T-helper 2 cell treated with Interferon-gamma antibody and Interleukin-4, amounts not matched to agents 5 μg/mL and 100 μg/mL, for 36 hours (primary cell): ENCODE results near the gene METTL25B.

ENCODE experiments used
- DNase-seq: peaks from one replicate; pipeline ENCODE4 v3.0.0; 2021; ENCODE audit warnings: low spot score
- H3K27ac Mint-ChIP-seq: one replicate; pipeline ENCODE4 v1.8.0; 2021; ENCODE audit warnings: mild to moderate bottlenecking, mixed read lengths
- H3K27me3 Mint-ChIP-seq: one replicate; pipeline ENCODE4 v1.8.0; 2021; ENCODE audit warnings: low read depth, mixed read lengths
- H3K36me3 Mint-ChIP-seq: one replicate; pipeline ENCODE4 v1.8.0; 2021; ENCODE audit warnings: low read depth, mixed read lengths
- H3K4me1 Mint-ChIP-seq: one replicate; pipeline ENCODE4 v1.8.0; 2021; ENCODE audit warnings: low read depth, mixed read lengths
- H3K4me3 Mint-ChIP-seq: one replicate; pipeline ENCODE4 v1.8.0; 2022; ENCODE audit warnings: mild to moderate bottlenecking, moderate library complexity, mixed read lengths
- H3K9me3 Mint-ChIP-seq: one replicate; pipeline ENCODE4 v1.8.0; 2021; ENCODE audit warnings: mixed read lengths

The METTL25B gene

GRCh38 chr1:156725683-156726280 is 2.5 kb upstream of the METTL25B start:
- Mint-ChIP-seq H3K36me3 (peaks cover 29% of the 10 kb centered on the region), H3K9me3 (no peaks in the 10 kb centered on the region), H3K27ac (no peak overlapping the region), H3K4me3 (no peak overlapping the region), H3K4me1 (peaks cover 27% of the 10 kb centered on the region), H3K27me3 (no peaks in the 10 kb centered on the region)
- DNase-seq: peak; percentile 78

- DNase-seq: peak; percentile 53
- Mint-ChIP-seq H3K4me3 (no peak overlapping the region), H3K36me3 (peaks cover 24% of the 10 kb centered on the region), H3K27ac (peak overlapping the region; percentile 99), H3K27me3 (no peaks in the 10 kb centered on the region), H3K9me3 (no peaks in the 10 kb centered on the region), H3K4me1 (peaks cover 31% of the 10 kb centered on the region)
Measured at GRCh38 chr1:156726549-156727226, 1.6 kb upstream of the METTL25B start.

DNA sequence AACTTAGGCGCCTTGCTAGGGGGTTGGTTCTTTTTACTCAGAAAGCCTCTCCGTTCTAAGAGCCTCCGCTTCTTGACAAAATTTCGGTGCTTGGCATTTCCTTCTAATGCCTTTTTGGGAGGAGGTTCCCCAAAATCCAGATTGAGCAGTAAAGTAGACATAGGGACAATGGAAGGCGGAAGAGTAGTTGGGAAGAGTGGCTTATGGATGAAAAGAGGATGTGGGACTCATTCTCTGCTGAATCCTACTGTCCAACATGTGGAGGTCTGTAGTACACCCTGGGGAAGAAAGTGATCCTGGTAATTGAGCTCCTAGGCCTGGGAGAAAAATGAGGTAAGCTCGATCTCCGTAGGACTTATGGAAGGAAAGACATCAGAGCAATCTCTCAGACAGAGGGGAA is 777 bp upstream of the METTL25B start:
- Mint-ChIP-seq H3K4me3 (no peak overlapping the region), H3K36me3 (peaks cover 22% of the 10 kb centered on the region), H3K4me1 (peaks cover 32% of the 10 kb centered on the region), H3K27me3 (no peaks in the 10 kb centered on the region), H3K9me3 (no peaks in the 10 kb centered on the region), H3K27ac (peak overlapping the region; percentile 99)
- DNase-seq: no peak

DNA sequence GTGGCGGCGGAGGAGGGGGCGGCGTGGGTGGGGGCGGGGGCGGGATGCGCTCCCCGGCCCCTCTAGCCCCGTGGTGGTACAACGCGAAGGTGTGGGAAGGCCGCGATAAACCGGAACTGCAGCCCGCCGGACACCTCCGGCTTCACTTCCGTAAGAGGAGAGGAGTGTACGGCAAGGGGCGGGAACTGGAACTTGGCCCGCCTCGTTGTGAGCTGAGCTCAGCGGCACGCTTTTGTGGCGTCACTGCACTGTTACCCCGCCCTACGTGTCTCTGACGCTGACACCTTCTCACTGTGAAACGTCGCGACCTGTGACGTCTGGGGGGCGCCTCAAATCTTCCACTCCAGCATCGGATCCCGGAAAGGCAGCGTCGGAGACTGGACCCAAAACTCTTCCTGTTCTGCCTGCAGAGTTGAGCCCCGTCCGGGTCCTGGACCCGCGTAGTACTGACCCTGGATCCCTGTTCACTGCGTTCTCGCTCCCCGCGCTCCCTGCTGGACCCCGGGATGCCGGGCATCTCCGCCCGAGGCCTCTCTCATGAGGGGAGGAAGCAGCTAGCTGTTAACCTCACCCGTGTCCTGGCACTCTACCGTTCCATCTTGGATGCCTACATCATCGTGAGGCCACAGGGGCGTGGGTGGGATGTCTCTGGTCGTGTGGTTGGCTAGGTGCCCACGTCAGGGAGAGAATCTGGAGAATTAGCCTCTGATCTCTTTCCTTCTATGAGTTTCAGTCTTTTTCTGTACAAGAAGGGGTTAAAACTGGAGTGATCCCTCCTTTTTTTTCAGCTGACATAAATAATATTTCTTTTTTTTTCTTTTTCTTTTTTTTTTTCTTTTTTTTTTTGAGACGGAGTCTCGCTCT is 562 bp downstream of the METTL25B start, which contains the start of gene ISG20L2:
TSS of gene ISG20L2 (minus strand) at position 168 of the 864 bp plus-strand sequence. CDS start 1,114 bp downstream, outside the sequence.
- peaks cover 18% of the 10 kb centered on the region for H3K36me3 Mint-ChIP-seq
- H3K4me1 Mint-ChIP-seq: peaks cover 28% of the 10 kb centered on the region
- peak; percentile 97 for DNase-seq
- no peak within 1 kb of the TSS for H3K4me3 Mint-ChIP-seq
- H3K27ac Mint-ChIP-seq: peak within 1 kb of the TSS; percentile 99
- no peaks in the 10 kb centered on the region for H3K9me3 Mint-ChIP-seq
- H3K27me3 Mint-ChIP-seq: no peaks in the 10 kb centered on the region

DNA sequence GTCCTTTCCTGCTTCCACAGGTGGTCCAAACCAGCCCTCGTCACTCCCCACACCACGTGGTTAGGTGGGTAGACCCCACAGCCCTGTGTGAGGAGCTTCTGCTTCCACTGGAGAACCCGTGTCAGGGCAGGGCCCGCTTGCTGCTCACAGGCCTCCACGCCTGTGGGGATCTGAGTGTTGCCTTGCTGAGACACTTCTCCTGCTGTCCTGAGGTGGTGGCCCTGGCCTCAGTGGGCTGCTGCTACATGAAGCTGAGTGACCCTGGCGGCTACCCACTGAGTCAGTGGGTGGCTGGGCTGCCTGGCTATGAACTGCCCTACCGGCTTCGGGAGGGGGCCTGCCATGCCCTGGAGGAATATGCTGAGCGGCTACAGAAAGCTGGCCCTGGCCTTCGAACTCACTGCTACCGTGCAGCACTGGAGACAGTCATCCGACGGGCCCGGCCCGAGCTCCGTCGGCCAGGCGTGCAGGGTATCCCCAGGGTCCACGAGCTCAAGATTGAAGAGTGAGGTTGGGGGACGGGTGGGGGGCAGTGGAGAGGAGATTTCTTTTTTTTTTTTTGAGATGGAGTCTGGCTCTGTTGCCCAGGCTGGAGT is 5.8 kb downstream of the METTL25B start:
- no peak overlapping the region for H3K27ac Mint-ChIP-seq
- no peaks in the 10 kb centered on the region for H3K9me3 Mint-ChIP-seq
- H3K4me3 Mint-ChIP-seq: no peak overlapping the region
- peaks cover 15% of the 10 kb centered on the region for H3K4me1 Mint-ChIP-seq
- peaks cover 20% of the 10 kb centered on the region for H3K36me3 Mint-ChIP-seq
- H3K27me3 Mint-ChIP-seq: no peaks in the 10 kb centered on the region
- no peak for DNase-seq

DNA sequence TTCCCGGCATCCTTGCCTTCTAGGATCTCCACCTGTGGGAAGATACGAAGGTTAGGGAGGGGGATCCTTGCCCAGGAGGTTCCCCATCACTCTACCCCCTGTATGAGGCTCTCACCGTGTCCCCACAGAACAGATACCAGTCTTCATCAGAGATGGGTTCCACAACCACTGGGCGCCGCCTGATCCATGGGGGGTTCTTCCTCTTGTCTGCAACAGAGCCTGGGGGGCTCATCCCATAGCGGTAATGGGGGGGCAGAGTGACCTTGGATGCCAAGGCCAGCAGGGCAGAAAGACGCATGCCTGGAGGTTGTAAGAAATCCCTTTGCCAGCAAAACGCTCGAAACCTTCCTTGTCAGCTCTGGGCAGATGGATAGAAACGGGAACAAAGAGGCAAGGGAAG is 10.1 kb downstream of the METTL25B start:
- peaks cover 32% of the 10 kb centered on the region for H3K36me3 Mint-ChIP-seq
- H3K9me3 Mint-ChIP-seq: no peaks in the 10 kb centered on the region
- no peak for DNase-seq
- peak overlapping the region; percentile 31 for H3K27ac Mint-ChIP-seq
- H3K4me3 Mint-ChIP-seq: no peak overlapping the region
- peaks cover 19% of the 10 kb centered on the region for H3K4me1 Mint-ChIP-seq
- no peaks in the 10 kb centered on the region for H3K27me3 Mint-ChIP-seq

GRCh38 chr1:156738916-156739315 is 10.6 kb downstream of the METTL25B start:
- Mint-ChIP-seq H3K9me3 (no peaks in the 10 kb centered on the region), H3K4me3 (no peak overlapping the region), H3K27ac (peak overlapping the region; percentile 6), H3K4me1 (peaks cover 19% of the 10 kb centered on the region), H3K36me3 (peaks cover 35% of the 10 kb centered on the region), H3K27me3 (no peaks in the 10 kb centered on the region)
- DNase-seq: no peak

GRCh38 chr1:156740237-156740740 is 12.0 kb downstream of the METTL25B start:
- H3K27ac Mint-ChIP-seq: peak overlapping the region; percentile 95
- peaks cover 43% of the 10 kb centered on the region for H3K36me3 Mint-ChIP-seq
- DNase-seq: no peak
- H3K9me3 Mint-ChIP-seq: no peaks in the 10 kb centered on the region
- peaks cover 20% of the 10 kb centered on the region for H3K4me1 Mint-ChIP-seq
- H3K27me3 Mint-ChIP-seq: no peaks in the 10 kb centered on the region
- peak overlapping the region; percentile 98 for H3K4me3 Mint-ChIP-seq

DNA sequence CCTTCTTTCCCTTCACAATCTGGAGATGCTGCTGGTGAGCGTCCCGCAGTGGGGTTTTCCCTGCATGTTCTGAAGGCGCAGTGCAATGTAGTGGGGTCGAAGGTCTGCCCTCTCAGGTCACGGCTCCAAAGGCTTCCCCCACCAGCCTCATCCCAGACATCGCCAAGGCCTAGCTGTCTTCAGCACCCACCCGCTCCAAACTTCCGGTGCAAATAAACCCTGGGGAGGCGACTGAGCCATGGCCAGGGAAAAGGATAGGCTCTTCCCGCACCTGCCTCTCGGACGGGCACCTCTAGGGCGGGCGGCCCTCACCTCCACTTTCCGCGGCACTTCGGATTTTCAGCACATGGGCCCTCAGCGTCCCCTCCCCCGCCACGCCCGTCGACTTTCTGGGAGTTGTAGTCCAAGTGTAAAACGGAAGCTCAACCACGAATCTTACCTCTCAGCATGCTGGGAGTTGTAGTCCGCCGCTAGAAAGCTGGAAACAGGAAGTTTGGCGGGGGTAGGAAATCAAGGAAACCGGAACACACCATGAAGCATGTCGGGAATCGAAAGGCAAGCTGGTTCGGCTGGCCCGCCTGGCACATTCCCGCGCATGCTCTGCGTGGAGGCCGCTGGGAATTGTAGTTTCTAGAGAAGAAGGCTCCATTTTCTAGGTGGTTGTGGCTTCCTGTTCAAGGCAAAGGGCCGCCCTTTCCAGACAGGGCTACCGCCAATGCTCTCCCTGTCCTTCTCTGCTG is 12.6 kb downstream of the METTL25B start, which contains the start of gene MRPL24:
TSS of gene MRPL24 (minus strand) at position 348 of the 740 bp plus-strand sequence. CDS start 2,384 bp downstream, outside the sequence.
- peak; percentile 98 for DNase-seq
- Mint-ChIP-seq H3K4me1 (peaks cover 27% of the 10 kb centered on the region), H3K27ac (peak within 1 kb of the TSS; percentile 95), H3K27me3 (no peaks in the 10 kb centered on the region), H3K4me3 (peak within 1 kb of the TSS; percentile 98), H3K9me3 (no peaks in the 10 kb centered on the region), H3K36me3 (peaks cover 48% of the 10 kb centered on the region)

- Mint-ChIP-seq H3K27ac (peak overlapping the region; percentile 95), H3K9me3 (no peaks in the 10 kb centered on the region), H3K4me1 (peaks cover 32% of the 10 kb centered on the region), H3K36me3 (peaks cover 46% of the 10 kb centered on the region), H3K4me3 (peak overlapping the region; percentile 98), H3K27me3 (no peaks in the 10 kb centered on the region)
- DNase-seq: peak; percentile 37
Measured at GRCh38 chr1:156741481-156741983, 13.3 kb downstream of the METTL25B start.

DNA sequence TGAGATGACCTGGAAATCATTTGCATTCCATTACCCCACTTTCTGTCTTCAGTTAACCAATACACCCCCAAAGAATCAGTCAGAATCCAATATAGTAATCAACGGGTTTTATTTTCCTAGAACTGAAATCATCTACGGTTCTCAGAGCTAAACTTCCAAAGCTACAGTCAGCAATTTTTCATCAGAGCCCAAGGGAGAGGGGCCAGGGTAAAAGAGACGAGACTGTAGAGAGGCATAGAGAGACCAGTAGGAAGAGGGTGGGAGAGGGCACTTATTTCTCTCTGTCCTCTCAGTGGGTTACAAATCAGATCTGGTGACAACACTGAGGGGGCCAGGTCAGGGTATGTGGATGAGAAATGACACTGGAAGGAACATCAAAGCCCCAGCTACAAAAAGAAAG is 13.7 kb downstream of the METTL25B start:
- no peak for DNase-seq
- Mint-ChIP-seq H3K36me3 (peaks cover 46% of the 10 kb centered on the region), H3K4me1 (peaks cover 33% of the 10 kb centered on the region), H3K27me3 (no peaks in the 10 kb centered on the region), H3K27ac (peak overlapping the region; percentile 95), H3K4me3 (peak overlapping the region; percentile 98), H3K9me3 (no peaks in the 10 kb centered on the region)

GRCh38 chr1:156742801-156743200 is 14.5 kb downstream of the METTL25B start:
- Mint-ChIP-seq H3K27ac (no peak overlapping the region), H3K27me3 (no peaks in the 10 kb centered on the region), H3K4me3 (no peak overlapping the region), H3K9me3 (no peaks in the 10 kb centered on the region), H3K36me3 (peaks cover 42% of the 10 kb centered on the region), H3K4me1 (peaks cover 39% of the 10 kb centered on the region)
- DNase-seq: no peak
